ENCODE measurements around the gene SLC9A9. TPM values are rescaled to one million over a fixed set of nuclear protein-coding genes. Genes with fewer than 3 reads are reported as not detected.

SLC9A9 gene
- total RNA-seq, 2 experiments from 2014 or later = 12.2 TPM

DNA sequence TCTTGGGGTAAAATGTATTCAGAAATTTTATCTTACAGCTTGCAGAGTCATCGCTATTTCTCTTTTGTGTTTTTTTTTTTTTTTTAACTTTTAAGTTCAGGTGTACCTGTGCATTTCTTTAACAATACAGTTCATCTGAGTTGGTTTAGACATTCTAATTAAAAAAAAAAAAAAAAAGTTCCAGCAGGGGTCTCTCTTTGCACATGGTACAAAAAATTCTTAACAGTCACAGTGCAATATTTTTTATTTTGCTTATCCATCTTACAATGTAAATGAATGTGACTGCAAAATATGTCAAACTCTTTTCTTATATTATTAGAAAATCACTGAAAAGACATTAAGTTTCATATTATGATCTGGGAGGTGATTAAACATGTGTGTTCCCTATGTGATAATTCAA, 47.5 kb upstream of the SLC9A9 start:
- intact Hi-C loops (cut with DNase I, micrococcal nuclease) = no loop called here

DNA sequence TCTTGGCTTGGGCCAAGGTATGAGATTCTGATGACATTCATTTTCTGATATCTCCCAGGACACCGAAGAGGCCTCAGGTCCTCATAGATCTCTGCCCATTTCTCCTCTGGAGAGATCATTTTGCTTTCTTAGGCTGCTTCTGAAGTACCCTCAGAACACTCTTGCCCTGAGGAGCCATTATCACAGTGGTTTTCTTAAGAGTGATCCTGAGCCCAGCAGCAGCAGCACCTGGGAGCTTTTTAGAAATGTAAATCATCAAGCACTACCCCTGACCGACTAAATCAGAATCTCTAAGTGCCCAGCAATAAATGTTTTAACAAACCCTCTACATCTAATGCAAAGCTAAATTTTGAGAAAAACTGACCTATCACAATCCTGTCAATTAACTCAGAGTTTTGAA, 40.6 kb upstream of the SLC9A9 start:
- Histone ChIP-seq H3K4me3 (ENCODE audit: low read length) (no peak overlapping the region), H3K4me1 (ENCODE audit: insufficient read depth, low read length) (no peaks in the 10 kb centered on the region), H3K27ac (ENCODE audit: low read depth in 1 of 2, low read length in 2 of 2) (no peak overlapping the region), H3K27me3 (ENCODE audit: control insufficient read depth in 1 of 2, insufficient read depth in 2 of 2, low read length in 2 of 2) (peaks cover 0 to 4% of the 10 kb centered on the region in 2 experiments), H3K9me3 (ENCODE audit: control insufficient read depth in 1 of 2, insufficient read depth in 1 of 2, low read length in 2 of 2) (no peaks in the 10 kb centered on the region), H3K36me3 (ENCODE audit: insufficient read depth, low read length) (no peaks in the 10 kb centered on the region)
- ATAC-seq (ENCODE audit: poor library complexity) = no peak
- no peak overlapping the region for H3K27ac Mint-ChIP-seq
- peaks cover 15% of the 10 kb centered on the region for H3K27me3 Mint-ChIP-seq
- H3K9me3 Mint-ChIP-seq = no peaks in the 10 kb centered on the region
- no peak for TF ChIP-seq CTCF (IDR thresholded peaks at IDR 0.05)
- H3K4me3 Mint-ChIP-seq = no peak overlapping the region
- ChIA-PET CTCF (no interaction called here), POLR2A (no interaction called here)
- intact Hi-C loops (cut with DNase I, micrococcal nuclease) = no loop called here
- no peaks in the 10 kb centered on the region for H3K4me1 Mint-ChIP-seq (ENCODE audit: low read depth)
- DNase-seq = no peak
- H3K36me3 Mint-ChIP-seq (ENCODE audit: low read depth) = no peaks in the 10 kb centered on the region

More for the DNA sequence above, 47.5 kb upstream of the SLC9A9 start:
- H3K4me3 Mint-ChIP-seq = no peak overlapping the region
- DNase-seq = no peak
- no peak overlapping the region for H3K4me3 ChIP-seq (ENCODE audit: low read length)
- H3K9me3 ChIP-seq (ENCODE audit: control insufficient read depth in 1 of 2, insufficient read depth in 1 of 2, low read length in 2 of 2) = no peaks in the 10 kb centered on the region
- ATAC-seq (ENCODE audit: poor library complexity) = no peak
- no peak overlapping the region for H3K27ac Mint-ChIP-seq
- ChIA-PET CTCF (interaction anchor here (0.7 to 1.0 kb wide), 2 partner anchors 13 to 45 kb away, joined by 3 to 4 read pairs; no protein-coding TSS in a partner anchor), POLR2A (no interaction called here)
- no peak overlapping the region for H3K27ac ChIP-seq (ENCODE audit: low read depth in 1 of 2, low read length in 2 of 2)
- H3K4me1 Mint-ChIP-seq (ENCODE audit: low read depth) = no peaks in the 10 kb centered on the region
- peaks cover 19% of the 10 kb centered on the region for H3K27me3 Mint-ChIP-seq
- no peaks in the 10 kb centered on the region for H3K4me1 ChIP-seq (ENCODE audit: insufficient read depth, low read length)
- H3K36me3 Mint-ChIP-seq (ENCODE audit: low read depth) = no peaks in the 10 kb centered on the region
- no peaks in the 10 kb centered on the region for H3K9me3 Mint-ChIP-seq
- peaks cover 0 to 4% of the 10 kb centered on the region in 2 experiments for H3K27me3 ChIP-seq (ENCODE audit: control insufficient read depth in 1 of 2, insufficient read depth in 2 of 2, low read length in 2 of 2)
- TF ChIP-seq CTCF (IDR thresholded peaks at IDR 0.05) = no peak
- H3K36me3 ChIP-seq (ENCODE audit: insufficient read depth, low read length) = no peaks in the 10 kb centered on the region

DNA sequence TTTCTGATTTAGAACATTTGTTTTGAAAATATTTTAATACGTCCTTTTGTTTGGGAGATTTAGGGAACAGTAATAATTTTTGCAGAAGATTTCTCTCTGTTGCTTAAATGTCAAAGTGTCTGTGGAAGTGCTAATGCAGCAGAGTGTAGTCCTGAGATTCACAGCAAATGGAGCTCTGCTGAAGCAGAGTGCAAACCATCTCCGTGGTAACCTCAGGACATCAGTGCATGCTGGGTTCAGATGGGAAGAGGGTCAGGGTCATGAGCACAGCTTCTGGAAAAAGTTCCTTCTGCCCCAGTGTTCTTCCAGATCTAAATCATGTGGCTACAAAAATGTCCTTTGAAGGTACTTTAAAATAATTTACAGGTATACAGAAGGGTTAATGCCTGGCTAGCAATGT, 39.9 kb upstream of the SLC9A9 start:
- Mint-ChIP-seq H3K9me3 (no peaks in the 10 kb centered on the region), H3K4me3 (no peak overlapping the region), H3K27me3 (peaks cover 15% of the 10 kb centered on the region), H3K36me3 (ENCODE audit: low read depth) (no peaks in the 10 kb centered on the region), H3K4me1 (ENCODE audit: low read depth) (no peaks in the 10 kb centered on the region), H3K27ac (no peak overlapping the region)
- POLR2A ChIA-PET = no interaction called here
- no peak overlapping the region for H3K27ac ChIP-seq (ENCODE audit: low read depth in 1 of 2, low read length in 2 of 2)
- no peak for DNase-seq
- no peaks in the 10 kb centered on the region for H3K4me1 ChIP-seq (ENCODE audit: insufficient read depth, low read length)
- intact Hi-C loops (cut with DNase I, micrococcal nuclease) = no loop called here
- CTCF ChIA-PET = interaction anchor here (1.2 kb wide), 1 partner anchor 85 kb away, joined by 3 read pairs; no protein-coding TSS in a partner anchor
- no peak for ATAC-seq (ENCODE audit: poor library complexity)
- TF ChIP-seq CTCF (IDR thresholded peaks at IDR 0.05) = no peak
- H3K27me3 ChIP-seq (ENCODE audit: control insufficient read depth in 1 of 2, insufficient read depth in 2 of 2, low read length in 2 of 2) = peaks cover 0 to 4% of the 10 kb centered on the region in 2 experiments
- no peaks in the 10 kb centered on the region for H3K9me3 ChIP-seq (ENCODE audit: control insufficient read depth in 1 of 2, insufficient read depth in 1 of 2, low read length in 2 of 2)
- H3K36me3 ChIP-seq (ENCODE audit: insufficient read depth, low read length) = no peaks in the 10 kb centered on the region
- H3K4me3 ChIP-seq (ENCODE audit: low read length) = no peak overlapping the region

Measured in CD4-positive, alpha-beta T cell (primary cell).